GM06990 (cell line): ENCODE results near the gene CD164L2.
A peak's percentile ranks its signal among the peaks of the same experiment; 100 is the strongest.

Experiments
- DNase-seq: peaks from one replicate; pipeline ENCODE4 v3.0.0-alpha.2; 2011; ENCODE audit not compliant: insufficient read length; ENCODE audit errors: extremely low read depth
- H3K27me3 ChIP-seq: replicated peaks from 2 replicates; pipeline ENCODE4 v1.6.0; 2011; ENCODE audit warnings: low read length; ENCODE audit not compliant: control insufficient read depth, insufficient read depth
- H3K36me3 ChIP-seq: 2 replicates; pipeline ENCODE4 v1.5.1; 2011; ENCODE audit warnings: low read length; ENCODE audit not compliant: control insufficient read depth, insufficient read depth
- H3K4me3 ChIP-seq: replicated peaks from 2 replicates; pipeline ENCODE4 v1.5.1; 2011; ENCODE audit warnings: low read depth, mild to moderate bottlenecking, control low read depth, low read length
- TF ChIP-seq, protein P1 (sequence below): IDR thresholded peaks from 2 replicates; pipeline ENCODE4 v1.5.1; 2011; ENCODE audit warnings: low read length, control low read depth, mild to moderate bottlenecking, inconsistent platforms; ENCODE audit not compliant: insufficient read depth, poor library complexity, severe bottlenecking

Gene CD164L2

DNA sequence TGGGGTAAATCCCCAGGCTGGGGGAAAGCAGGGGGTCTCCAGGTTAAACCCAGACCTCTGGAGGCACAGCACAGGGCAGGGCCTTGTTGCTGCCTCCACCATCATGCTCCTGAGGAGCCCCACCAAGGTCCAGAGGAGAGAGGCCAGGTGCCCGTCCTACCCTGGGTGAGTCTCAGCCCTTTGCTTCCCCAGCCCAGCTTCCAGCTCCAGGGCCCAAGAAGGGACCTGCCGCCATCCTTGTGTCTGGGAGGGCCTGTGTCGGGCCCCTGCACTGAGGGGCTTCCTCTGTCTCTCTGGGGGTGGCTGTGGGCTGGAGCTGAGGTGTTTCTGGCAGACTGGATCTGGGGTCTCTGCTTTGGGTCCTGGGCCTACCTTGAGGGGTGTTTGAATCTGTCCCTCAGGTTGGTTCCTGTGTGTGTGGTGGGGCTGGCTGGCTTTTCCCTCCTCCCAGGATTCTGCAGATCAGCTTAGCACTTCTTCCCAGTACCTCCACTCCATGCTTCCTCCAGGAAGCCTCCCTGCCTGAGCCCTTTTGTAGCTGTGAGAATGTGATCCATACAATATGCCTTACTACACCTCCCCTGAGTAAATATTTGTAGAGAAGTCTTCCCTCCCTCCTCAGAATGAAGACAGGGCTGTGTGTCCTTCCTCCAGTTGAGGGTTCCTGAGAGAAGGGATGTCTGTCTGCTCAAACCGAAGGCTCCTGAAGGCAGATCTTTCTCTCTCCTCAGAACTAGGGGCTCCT is 15.4 kb upstream of the CD164L2 start:
- Histone ChIP-seq H3K27me3 (no peaks in the 10 kb centered on the region), H3K4me3 (no peak overlapping the region), H3K36me3 (no peaks in the 10 kb centered on the region; the same call in 1 of the 2 replicates)
- TF ChIP-seq, protein P1, sequence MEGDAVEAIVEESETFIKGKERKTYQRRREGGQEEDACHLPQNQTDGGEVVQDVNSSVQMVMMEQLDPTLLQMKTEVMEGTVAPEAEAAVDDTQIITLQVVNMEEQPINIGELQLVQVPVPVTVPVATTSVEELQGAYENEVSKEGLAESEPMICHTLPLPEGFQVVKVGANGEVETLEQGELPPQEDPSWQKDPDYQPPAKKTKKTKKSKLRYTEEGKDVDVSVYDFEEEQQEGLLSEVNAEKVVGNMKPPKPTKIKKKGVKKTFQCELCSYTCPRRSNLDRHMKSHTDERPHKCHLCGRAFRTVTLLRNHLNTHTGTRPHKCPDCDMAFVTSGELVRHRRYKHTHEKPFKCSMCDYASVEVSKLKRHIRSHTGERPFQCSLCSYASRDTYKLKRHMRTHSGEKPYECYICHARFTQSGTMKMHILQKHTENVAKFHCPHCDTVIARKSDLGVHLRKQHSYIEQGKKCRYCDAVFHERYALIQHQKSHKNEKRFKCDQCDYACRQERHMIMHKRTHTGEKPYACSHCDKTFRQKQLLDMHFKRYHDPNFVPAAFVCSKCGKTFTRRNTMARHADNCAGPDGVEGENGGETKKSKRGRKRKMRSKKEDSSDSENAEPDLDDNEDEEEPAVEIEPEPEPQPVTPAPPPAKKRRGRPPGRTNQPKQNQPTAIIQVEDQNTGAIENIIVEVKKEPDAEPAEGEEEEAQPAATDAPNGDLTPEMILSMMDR = no peak
- DNase-seq = no peak

DNA sequence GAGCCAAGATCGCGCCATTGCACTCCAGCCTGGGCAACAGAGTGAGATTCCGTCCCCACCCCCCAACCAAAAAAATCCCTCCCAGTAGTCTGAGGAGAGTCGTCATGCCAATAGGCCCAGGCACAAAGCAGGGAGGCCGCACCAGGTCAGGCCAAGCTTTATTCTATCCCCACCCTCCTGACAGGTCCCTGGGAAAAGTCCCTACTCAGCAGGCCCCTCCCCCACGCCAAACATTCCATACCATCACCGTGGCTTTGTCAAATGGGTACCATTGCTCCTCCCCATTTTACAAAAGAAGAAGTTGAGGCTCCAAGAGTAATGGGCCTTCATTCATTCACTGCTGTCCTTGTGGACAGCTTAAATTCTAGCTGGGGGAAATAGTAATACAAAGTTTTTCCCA is 14.6 kb upstream of the CD164L2 start:
- TF ChIP-seq, protein P1 = no peak
- Histone ChIP-seq H3K36me3 (no peaks in the 10 kb centered on the region; the same call in 1 of the 2 replicates), H3K4me3 (no peak overlapping the region), H3K27me3 (no peaks in the 10 kb centered on the region)
- no peak for DNase-seq

DNA sequence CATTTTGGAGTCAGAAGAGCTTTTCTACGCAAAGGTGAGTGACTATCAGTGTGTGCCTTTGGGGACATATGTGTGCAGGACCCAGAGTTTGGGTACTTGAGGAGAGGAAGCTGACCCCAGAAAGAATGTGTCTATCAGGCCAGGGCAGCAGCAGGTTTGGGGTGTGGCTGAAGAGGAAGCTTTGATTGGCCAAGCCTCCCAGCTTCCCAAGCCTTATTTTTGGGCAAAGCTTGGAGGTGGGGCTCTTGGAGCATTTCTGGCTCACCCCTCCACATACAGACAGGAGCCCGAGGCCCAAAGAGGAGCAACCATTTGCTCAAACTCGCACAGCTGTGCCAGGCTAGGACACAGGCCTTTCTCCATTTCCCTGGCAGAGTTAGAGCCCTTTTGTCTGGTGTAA is 14.0 kb upstream of the CD164L2 start:
- no peak for DNase-seq

DNA sequence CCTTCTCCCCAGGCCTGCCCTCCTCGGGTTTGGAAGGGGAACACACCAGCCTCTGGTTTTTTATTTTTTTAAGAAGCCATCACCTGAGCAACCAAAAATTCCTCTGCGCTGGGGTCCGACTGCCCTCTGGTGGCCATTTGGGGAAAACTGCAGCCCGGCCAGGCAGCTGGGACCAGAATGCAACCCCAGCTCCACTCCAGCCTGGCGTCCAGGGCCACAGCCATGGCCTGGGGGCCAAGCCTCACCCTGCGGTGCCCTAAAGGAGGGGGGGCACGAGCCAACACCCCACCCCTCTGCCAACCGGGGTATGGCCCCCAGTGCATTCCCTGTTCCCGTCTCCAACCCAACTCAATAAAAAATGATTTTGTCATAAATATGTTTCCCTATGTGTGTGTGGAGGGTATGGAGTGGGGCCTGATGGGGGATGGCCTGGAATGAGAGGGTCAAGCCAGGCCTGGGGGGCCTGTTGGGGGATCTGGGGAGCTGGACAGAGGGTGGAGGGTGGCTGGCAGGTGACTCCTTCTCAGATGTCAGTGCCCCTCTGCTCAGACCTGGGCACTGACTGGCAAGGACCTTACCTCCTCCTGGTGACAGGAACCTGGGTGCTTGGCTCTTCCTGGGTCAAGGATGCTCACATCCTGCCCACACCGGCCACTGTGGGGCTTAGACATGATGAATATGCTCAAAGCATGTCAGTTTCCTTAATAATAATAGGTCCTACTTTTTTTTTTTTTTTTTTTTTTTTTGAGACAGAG is 12.5 kb upstream of the CD164L2 start:
- DNase-seq = peak; percentile 74
- TF ChIP-seq, protein P1 = peak; percentile 93
- Histone ChIP-seq H3K27me3 (no peaks in the 10 kb centered on the region), H3K4me3 (no peak overlapping the region), H3K36me3 (no peaks in the 10 kb centered on the region)

More for the DNA sequence above, 14.0 kb upstream of the CD164L2 start:
- TF ChIP-seq, protein P1 = no peak
- Histone ChIP-seq H3K4me3 (no peak overlapping the region), H3K36me3 (no peaks in the 10 kb centered on the region), H3K27me3 (no peaks in the 10 kb centered on the region)

DNA sequence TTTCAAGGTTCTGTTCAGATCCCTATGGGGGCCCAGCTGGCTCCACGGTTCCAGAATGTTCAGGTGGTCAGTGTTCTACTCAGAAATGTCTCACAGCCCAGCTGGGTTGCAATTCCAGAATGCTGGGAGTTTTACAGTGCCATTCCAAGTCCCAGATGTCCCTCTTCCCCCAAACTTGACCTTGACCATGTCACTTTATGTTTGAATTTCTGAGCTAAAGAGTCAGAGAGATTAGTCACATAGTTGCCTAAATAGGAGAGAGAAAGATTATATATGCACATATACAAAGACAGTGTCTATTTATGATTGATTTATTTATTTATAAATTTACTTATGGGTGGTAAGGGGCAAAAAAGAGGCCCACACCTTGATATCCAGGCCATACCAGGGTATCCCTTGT is 11.8 kb upstream of the CD164L2 start:
- no peak for DNase-seq
- TF ChIP-seq, protein P1 = no peak
- H3K27me3 ChIP-seq = no peaks in the 10 kb centered on the region
- no peaks in the 10 kb centered on the region for H3K36me3 ChIP-seq
- H3K4me3 ChIP-seq = no peak overlapping the region
